Esophagus (tissue), 2 donors: ENCODE data around the gene PDE9A. TPM values are rescaled to one million over a fixed set of nuclear protein-coding genes. Genes with fewer than 3 reads are reported as not detected.
"Not testable (repeated sequence)": the region's sequence is repeated elsewhere in the genome, so short reads cannot be mapped to it uniquely, and the experiment has no call there.

ENCODE experiments used
- H3K27ac ChIP-seq, 2 donors: one replicate each; pipeline ENCODE4 v1.5.1; 2013; ENCODE audit warnings: low read depth in 2 of 2, mild to moderate bottlenecking in 2 of 2, inconsistent platforms in 1 of 2, low read length in 1 of 2, moderate library complexity in 1 of 2
- H3K27me3 ChIP-seq, 2 donors: one replicate each; pipeline ENCODE4 v1.6.1; 2013; ENCODE audit warnings: low read length in 2 of 2, control low read depth in 1 of 2, mild to moderate bottlenecking in 1 of 2; ENCODE audit not compliant: insufficient read depth in 2 of 2, control insufficient read depth in 1 of 2
- H3K36me3 ChIP-seq, 2 donors: one replicate each; pipeline ENCODE4 v1.6.1; 2013; ENCODE audit warnings: low read length in 1 of 2; ENCODE audit not compliant: control insufficient read depth in 2 of 2, insufficient read depth in 2 of 2
- H3K4me1 ChIP-seq, 2 donors: one replicate each; pipeline ENCODE4 v1.6.1; 2013; ENCODE audit warnings: low read length in 1 of 2; ENCODE audit not compliant: control insufficient read depth in 2 of 2, insufficient read depth in 2 of 2
- H3K4me3 ChIP-seq, 2 donors: one replicate each; pipeline ENCODE4 v1.5.1; 2013; ENCODE audit warnings: low read length in 2 of 2, mild to moderate bottlenecking in 2 of 2, low read depth in 1 of 2, moderate library complexity in 1 of 2
- H3K9me3 ChIP-seq, 2 donors: one replicate each; pipeline ENCODE4 v1.6.1; 2013; ENCODE audit warnings: mild to moderate bottlenecking in 2 of 2, low read depth in 1 of 2, low read length in 1 of 2, moderate library complexity in 1 of 2; ENCODE audit not compliant: control insufficient read depth in 2 of 2, insufficient read depth in 1 of 2
- WGBS, 2 donors: extraction: QIAGEN DNeasy Blood & Tissue Kit; methylation state at CpG; one replicate each; pipeline ENCODE4 v1.1.7; 2013; 5-methylcytosine and 5-hydroxymethylcytosine counted together
- polyA plus RNA-seq, 2 donors: library from polyadenylated mRNA; stranded (reverse); fragments of 200-250 nt; gene quantifications; one replicate each; pipeline ENCODE4 v1.2.3, GENCODE V29; 2013
- donor health status: healthy with polysubstance abuse.
- donor health status: Bipolar disorder and iron deficiency.

Gene PDE9A
- polyA plus RNA-seq, 2 donors = 1.6 to 1.8 TPM

- H3K4me3 ChIP-seq = no peak overlapping the region
- H3K36me3 ChIP-seq = no peaks in the 10 kb centered on the region
- no peaks in the 10 kb centered on the region for H3K4me1 ChIP-seq
- no peaks in the 10 kb centered on the region for H3K27me3 ChIP-seq
- H3K9me3 ChIP-seq = no peaks in the 10 kb centered on the region
- no peak overlapping the region for H3K27ac ChIP-seq
- 72 to 81% methylated on average over 4 of the region's 4 CpGs for WGBS, 2 donors
Observed at GRCh38 chr21:42711667-42712066, 58.2 kb downstream of the PDE9A start.

- H3K4me3 ChIP-seq, H3K4me1 ChIP-seq, H3K9me3 ChIP-seq, H3K27me3 ChIP-seq, H3K36me3 ChIP-seq, H3K27ac ChIP-seq: not testable (repeated sequence)
- 90 to 92% methylated on average over 7 of the region's 7 CpGs for WGBS, 2 donors
Observed at GRCh38 chr21:42715427-42715826, 62.0 kb downstream of the PDE9A start.

- WGBS, 2 donors = 73 to 74% methylated on average over 3 of the region's 3 CpGs
- Histone ChIP-seq H3K36me3 (no peaks in the 10 kb centered on the region), H3K9me3 (no peaks in the 10 kb centered on the region), H3K4me3 (no peak overlapping the region), H3K4me1 (no peaks in the 10 kb centered on the region), H3K27ac (no peak overlapping the region), H3K27me3 (no peaks in the 10 kb centered on the region)
Observed at GRCh38 chr21:42716074-42716473, 62.7 kb downstream of the PDE9A start.

- H3K9me3 ChIP-seq, H3K4me1 ChIP-seq, H3K27ac ChIP-seq, H3K27me3 ChIP-seq, H3K4me3 ChIP-seq, H3K36me3 ChIP-seq: not testable (repeated sequence)
- WGBS, 2 donors = 86 to 94% methylated on average over 12 of the region's 12 CpGs
Observed at GRCh38 chr21:42720484-42720883, 67.1 kb downstream of the PDE9A start.

GRCh38 chr21:42721341-42721824 lies 68.0 kb downstream of the PDE9A start:
- peak overlapping the region in 1 of 2 donors; percentile 35 for H3K27ac ChIP-seq
- 39 to 57% methylated on average over 6 of the region's 6 CpGs for WGBS, 2 donors
- no peaks in the 10 kb centered on the region for H3K36me3 ChIP-seq
- peaks cover 3 to 5% of the 10 kb centered on the region in 2 donors for H3K4me1 ChIP-seq
- H3K4me3 ChIP-seq = no peak overlapping the region
- H3K27me3 ChIP-seq = no peaks in the 10 kb centered on the region
- H3K9me3 ChIP-seq = no peaks in the 10 kb centered on the region

- H3K27me3 ChIP-seq = no peaks in the 10 kb centered on the region
- 81 to 90% methylated on average over 11 of the region's 11 CpGs for whole genome bisulfite sequencing, 2 donors
- H3K36me3 ChIP-seq = no peaks in the 10 kb centered on the region
- peaks cover 3 to 5% of the 10 kb centered on the region in 2 donors for H3K4me1 ChIP-seq
- H3K9me3 ChIP-seq = no peaks in the 10 kb centered on the region
- H3K4me3 ChIP-seq = no peak overlapping the region
- no peak overlapping the region for H3K27ac ChIP-seq
Observed at GRCh38 chr21:42722153-42722552, 68.7 kb downstream of the PDE9A start.

- H3K4me3 ChIP-seq = no peak overlapping the region
- 73 to 76% methylated on average over 10 of the region's 10 CpGs for WGBS, 2 donors
- H3K36me3 ChIP-seq = no peaks in the 10 kb centered on the region
- no peaks in the 10 kb centered on the region for H3K27me3 ChIP-seq
- H3K4me1 ChIP-seq = peaks cover 3 to 5% of the 10 kb centered on the region in 2 donors
- H3K9me3 ChIP-seq = no peaks in the 10 kb centered on the region
- H3K27ac ChIP-seq = no peak overlapping the region
Observed at GRCh38 chr21:42722808-42723473, 69.5 kb downstream of the PDE9A start.

- no peaks in the 10 kb centered on the region for H3K36me3 ChIP-seq
- peak overlapping the region in 1 of 2 donors; percentile 58 for H3K27ac ChIP-seq
- WGBS, 2 donors = 72 to 73% methylated on average over 12 of the region's 12 CpGs
- no peak overlapping the region for H3K4me3 ChIP-seq
- H3K27me3 ChIP-seq = no peaks in the 10 kb centered on the region
- peaks cover 3 to 5% of the 10 kb centered on the region in 2 donors for H3K4me1 ChIP-seq
- no peaks in the 10 kb centered on the region for H3K9me3 ChIP-seq
Observed at GRCh38 chr21:42724226-42724920, 71.0 kb downstream of the PDE9A start.

GRCh38 chr21:42725416-42725930 lies 72.1 kb downstream of the PDE9A start:
- Histone ChIP-seq H3K4me3 (no peak overlapping the region), H3K27ac (no peak overlapping the region)

More at GRCh38 chr21:42725416-42725930, 72.1 kb downstream of the PDE9A start:
- peaks cover 3 to 5% of the 10 kb centered on the region in 2 donors for H3K4me1 ChIP-seq
- H3K36me3 ChIP-seq = no peaks in the 10 kb centered on the region
- H3K27me3 ChIP-seq = no peaks in the 10 kb centered on the region
- no peaks in the 10 kb centered on the region for H3K9me3 ChIP-seq
- 90 to 91% methylated on average over 15 of the region's 15 CpGs for WGBS, 2 donors
